ENCODE measurements around the gene ABHD12B. TPM values are rescaled to one million over a fixed set of nuclear protein-coding genes. Genes with fewer than 3 reads are reported as not detected.

The ABHD12B gene
- total RNA-seq, 6 donors from 2014 or later: 0.26 to 7.6 (median 0.44) TPM; not detected in 3

DNA sequence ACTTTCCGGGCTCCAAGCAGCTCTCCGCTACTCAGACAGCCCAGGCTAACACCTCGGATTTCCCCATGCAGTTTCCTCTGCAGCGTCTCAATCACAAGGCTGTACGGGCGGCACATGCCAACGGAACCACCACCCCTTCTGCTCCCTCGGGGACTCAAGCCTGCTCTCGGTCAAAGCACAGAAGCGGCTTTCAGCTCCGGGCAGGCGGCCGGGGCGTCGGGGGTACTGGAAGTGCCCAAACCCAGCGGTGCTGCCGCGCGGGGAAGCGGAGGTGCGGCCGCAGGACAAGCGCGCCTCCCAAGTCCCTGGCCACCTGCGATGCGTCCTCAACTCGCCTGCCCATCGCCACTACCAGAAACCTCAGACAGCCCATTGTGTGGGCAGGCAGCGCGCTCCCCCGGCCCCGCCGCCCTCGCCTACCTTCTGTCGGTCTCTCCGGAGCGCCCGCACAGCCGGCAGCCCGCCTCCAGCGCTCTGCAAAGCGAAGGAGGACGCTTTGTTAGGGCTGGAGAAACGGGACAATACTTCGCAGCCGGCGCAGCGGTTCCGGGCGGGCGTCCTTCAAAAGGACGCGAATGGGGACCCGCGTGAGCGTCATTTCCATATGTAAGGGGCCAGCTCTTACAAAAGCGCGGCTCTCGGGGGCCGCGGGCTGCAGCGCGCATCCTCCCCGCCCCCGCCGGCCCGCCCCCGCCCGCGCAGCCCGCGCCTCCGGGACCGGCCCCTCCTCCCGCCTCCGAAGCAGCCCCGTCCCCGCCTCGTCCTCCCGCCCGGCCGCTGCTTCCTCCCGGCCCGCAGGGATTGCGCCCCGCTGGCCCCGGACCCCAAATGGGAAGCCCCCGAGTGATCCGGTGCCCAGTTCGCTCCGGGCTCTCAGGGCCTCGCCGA lies 41.6 kb upstream of the ABHD12B start:
- H3K9me3 ChIP-seq: no peaks in the 10 kb centered on the region
- peak overlapping the region; percentile 70 to 98 (median 92) for H3K4me3 ChIP-seq
- ATAC-seq (ENCODE audit: low FRiP score in 2 of 2) (peak; percentile 78 to 82), DNase-seq (peak; percentile 59 to 92)
- 0% methylated on average over 3 to 14 of the region's 93 CpGs for WGBS, 2 donors
- peaks cover 5 to 32% (median 23%) of the 10 kb centered on the region in 4 donors for H3K4me1 ChIP-seq
- H3K36me3 ChIP-seq: no peaks in the 10 kb centered on the region
- peak overlapping the region; percentile 88 to 98 (median 90) for H3K27ac ChIP-seq
- TF ChIP-seq EP300 (IDR thresholded peaks at IDR 0.05) (no peak), POLR2A (IDR thresholded peaks at IDR 0.05) (no peak), POLR2AphosphoS5 (IDR thresholded peaks at IDR 0.05) (no peak)
- TF ChIP-seq, protein P1, sequence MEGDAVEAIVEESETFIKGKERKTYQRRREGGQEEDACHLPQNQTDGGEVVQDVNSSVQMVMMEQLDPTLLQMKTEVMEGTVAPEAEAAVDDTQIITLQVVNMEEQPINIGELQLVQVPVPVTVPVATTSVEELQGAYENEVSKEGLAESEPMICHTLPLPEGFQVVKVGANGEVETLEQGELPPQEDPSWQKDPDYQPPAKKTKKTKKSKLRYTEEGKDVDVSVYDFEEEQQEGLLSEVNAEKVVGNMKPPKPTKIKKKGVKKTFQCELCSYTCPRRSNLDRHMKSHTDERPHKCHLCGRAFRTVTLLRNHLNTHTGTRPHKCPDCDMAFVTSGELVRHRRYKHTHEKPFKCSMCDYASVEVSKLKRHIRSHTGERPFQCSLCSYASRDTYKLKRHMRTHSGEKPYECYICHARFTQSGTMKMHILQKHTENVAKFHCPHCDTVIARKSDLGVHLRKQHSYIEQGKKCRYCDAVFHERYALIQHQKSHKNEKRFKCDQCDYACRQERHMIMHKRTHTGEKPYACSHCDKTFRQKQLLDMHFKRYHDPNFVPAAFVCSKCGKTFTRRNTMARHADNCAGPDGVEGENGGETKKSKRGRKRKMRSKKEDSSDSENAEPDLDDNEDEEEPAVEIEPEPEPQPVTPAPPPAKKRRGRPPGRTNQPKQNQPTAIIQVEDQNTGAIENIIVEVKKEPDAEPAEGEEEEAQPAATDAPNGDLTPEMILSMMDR (IDR thresholded peaks at IDR 0.05): no peak
- no peaks in the 10 kb centered on the region for H3K27me3 ChIP-seq

DNA sequence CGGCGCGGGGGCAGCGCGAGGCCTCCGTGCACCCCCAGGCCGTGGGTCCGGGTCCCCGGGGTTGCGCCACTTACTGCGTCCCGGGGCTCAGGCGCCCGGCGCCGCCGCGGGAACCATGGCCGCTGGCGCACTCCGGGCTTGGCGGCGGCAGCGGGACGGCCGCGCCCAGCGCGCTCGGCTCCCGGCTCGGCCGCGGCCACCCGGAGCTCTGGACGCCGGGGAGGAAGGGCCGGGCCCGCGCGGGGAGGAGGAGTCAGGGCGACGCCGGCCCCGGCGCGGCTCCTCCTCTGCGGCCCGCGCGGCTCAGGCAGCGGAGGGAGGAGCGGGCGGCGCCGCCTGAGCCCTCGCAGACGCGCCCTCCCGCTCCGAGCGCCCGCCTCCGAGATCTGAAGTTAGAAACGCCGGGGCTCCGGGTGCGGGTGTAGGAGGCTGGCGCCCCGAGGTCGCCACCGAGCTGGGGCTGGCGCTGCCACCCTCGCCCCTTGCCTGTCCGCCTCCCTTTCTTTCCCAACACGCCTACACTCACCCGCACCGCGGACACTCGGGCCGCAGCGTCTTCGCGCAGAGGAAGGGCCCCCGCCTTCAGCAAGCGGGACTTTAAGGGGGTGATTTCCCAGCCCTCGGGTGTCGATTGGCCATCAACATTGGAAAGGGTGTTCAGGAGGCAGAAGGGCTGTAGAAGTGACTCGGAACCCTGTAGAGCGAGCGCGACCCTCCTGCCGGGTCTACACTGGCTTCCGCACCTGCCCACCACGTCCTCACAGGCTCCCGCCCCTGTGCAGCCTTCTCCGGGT lies 40.7 kb upstream of the ABHD12B start, which contains the start of gene NIN:
Gene NIN, minus strand, starts transcription at position 231 of the 794 bp plus-strand sequence. CDS start 9,106 bp downstream, outside the sequence.
- Histone ChIP-seq H3K27me3 (no peaks in the 10 kb centered on the region), H3K9me3 (no peaks in the 10 kb centered on the region), H3K27ac (peak within 1 kb of the TSS; percentile 88 to 98 (median 90)), H3K4me1 (peaks cover 5 to 32% (median 23%) of the 10 kb centered on the region in 4 donors), H3K4me3 (peak within 1 kb of the TSS; percentile 70 to 98 (median 92)), H3K36me3 (no peaks in the 10 kb centered on the region)
- TF ChIP-seq POLR2A (IDR thresholded peaks at IDR 0.05) (peak in 1 of 4 donors; percentile 71), EP300 (IDR thresholded peaks at IDR 0.05) (no peak), POLR2AphosphoS5 (IDR thresholded peaks at IDR 0.05) (peak in 1 of 2 donors; percentile 28)
- TF ChIP-seq, protein P1 (IDR thresholded peaks at IDR 0.05): peak in 2 of 6 experiments; percentile 8 to 28
- peak; percentile 82 to 96 for DNase-seq
- peak; percentile 95 to 98 for ATAC-seq (ENCODE audit: low FRiP score in 2 of 2)
- WGBS, 2 donors: 0% methylated on average over 11 to 26 of the region's 97 CpGs

DNA sequence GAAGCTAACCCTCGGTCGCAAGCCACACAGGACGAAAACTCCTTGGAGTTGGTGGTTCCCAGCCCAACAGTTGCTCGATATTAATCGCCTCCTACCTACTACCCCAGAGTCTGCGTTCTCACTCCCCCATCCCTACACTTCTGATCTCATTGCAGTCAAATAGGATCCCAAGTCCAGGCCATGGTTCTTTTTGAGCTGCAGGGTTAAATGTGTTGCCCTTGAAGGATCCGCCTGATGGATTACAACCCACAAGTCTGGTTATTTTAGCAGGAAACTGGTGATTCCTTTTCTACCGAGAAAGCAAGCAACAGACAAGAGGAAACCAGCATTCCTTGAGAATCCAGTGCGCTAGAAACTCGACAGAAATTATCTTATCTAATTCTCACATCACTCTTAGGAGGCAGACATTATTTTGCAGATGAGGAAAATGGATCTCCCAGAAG lies 40.1 kb upstream of the ABHD12B start:
- 6 to 10% methylated on average over 10 of the region's 10 CpGs for WGBS, 2 donors
- H3K4me3 ChIP-seq: peak overlapping the region; percentile 64 to 98 (median 92)
- no peaks in the 10 kb centered on the region for H3K9me3 ChIP-seq
- no peaks in the 10 kb centered on the region for H3K36me3 ChIP-seq
- peaks cover 5 to 32% (median 23%) of the 10 kb centered on the region in 4 donors for H3K4me1 ChIP-seq
- TF ChIP-seq EP300 (IDR thresholded peaks at IDR 0.05) (no peak), POLR2A (IDR thresholded peaks at IDR 0.05) (no peak), POLR2AphosphoS5 (IDR thresholded peaks at IDR 0.05) (no peak)
- TF ChIP-seq, protein P1 (IDR thresholded peaks at IDR 0.05): no peak
- DNase-seq (no peak), ATAC-seq (ENCODE audit: low FRiP score in 2 of 2) (peak in 1 of 2 donors; percentile 22)
- peak overlapping the region; percentile 87 to 98 (median 88) for H3K27ac ChIP-seq
- no peaks in the 10 kb centered on the region for H3K27me3 ChIP-seq

DNA sequence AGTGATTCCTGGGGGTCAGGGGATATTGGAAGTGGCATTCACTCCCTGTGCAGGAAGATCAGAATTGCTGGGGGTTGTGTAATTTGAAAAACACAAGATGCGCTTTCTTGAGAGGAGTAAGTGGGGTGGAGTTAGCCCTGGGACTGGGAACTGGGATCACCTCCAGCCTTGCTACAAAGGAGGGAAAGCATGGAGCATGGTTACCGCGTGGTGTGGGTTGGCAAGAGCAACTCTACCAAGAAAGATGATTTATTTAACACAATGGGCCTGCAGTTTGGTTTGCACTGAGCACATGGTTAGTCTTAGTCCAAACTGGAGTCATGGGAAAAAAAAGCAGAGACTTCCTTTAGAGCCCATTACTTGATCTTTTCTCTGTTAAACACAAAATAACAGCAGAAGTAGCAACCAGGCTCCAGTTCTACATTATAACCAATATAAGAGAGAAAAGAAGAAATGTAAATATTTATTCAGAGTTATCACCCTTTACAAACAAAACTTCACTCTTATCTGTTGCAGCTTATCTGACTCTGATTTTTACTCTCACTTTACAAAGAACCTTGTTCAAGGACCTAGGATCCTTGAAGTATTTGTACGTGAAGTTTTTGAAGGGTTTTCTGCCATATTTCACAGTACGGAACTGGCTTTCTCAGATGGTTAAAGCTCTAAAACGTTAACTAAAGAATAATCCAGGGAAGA lies 38.8 kb upstream of the ABHD12B start:
- H3K27ac ChIP-seq: no peak overlapping the region
- 74 to 78% methylated on average over 6 of the region's 6 CpGs for WGBS, 2 donors
- TF ChIP-seq EP300 (IDR thresholded peaks at IDR 0.05): no peak
- TF ChIP-seq, protein P1 (IDR thresholded peaks at IDR 0.05): no peak
- TF ChIP-seq POLR2AphosphoS5 (IDR thresholded peaks at IDR 0.05): no peak

More for the DNA sequence above, 38.8 kb upstream of the ABHD12B start:
- Histone ChIP-seq H3K4me1 (peaks cover 5 to 29% (median 23%) of the 10 kb centered on the region in 4 donors), H3K4me3 (no peak overlapping the region), H3K27me3 (no peaks in the 10 kb centered on the region), H3K36me3 (no peaks in the 10 kb centered on the region), H3K9me3 (no peaks in the 10 kb centered on the region)
- ATAC-seq (ENCODE audit: low FRiP score in 2 of 2) (no peak), DNase-seq (no peak)
